HG02973 (cell line): ENCODE results near the gene ZFHX3.

ENCODE experiments used
- ATAC-seq: cut with Tn5 transposase; IDR thresholded peaks from one replicate; pipeline ENCODE4 v1.9.1; 2021; ENCODE audit warnings: moderate library complexity; ENCODE audit not compliant: unreplicated experiment

Gene ZFHX3

GRCh38 chr16:72978212-72978611 lies 69.7 kb downstream of the ZFHX3 start:
- no peak for ATAC-seq

GRCh38 chr16:72977127-72977526 lies 70.8 kb downstream of the ZFHX3 start:
- ATAC-seq: no peak

- ATAC-seq: no peak
Observed at GRCh38 chr16:72976438-72977064, 71.4 kb downstream of the ZFHX3 start.

- no peak for ATAC-seq
Observed at GRCh38 chr16:72975809-72976437, 72.0 kb downstream of the ZFHX3 start.

GRCh38 chr16:72974142-72974769 lies 73.7 kb downstream of the ZFHX3 start:
- ATAC-seq: no peak

- no peak for ATAC-seq
Observed at GRCh38 chr16:72972878-72973571, 74.9 kb downstream of the ZFHX3 start.

- ATAC-seq: no peak
Observed at GRCh38 chr16:72971370-72971769, 76.6 kb downstream of the ZFHX3 start.

- ATAC-seq: no peak
Observed at GRCh38 chr16:72970656-72971055, 77.3 kb downstream of the ZFHX3 start.

GRCh38 chr16:72969812-72970211 lies 78.1 kb downstream of the ZFHX3 start:
- ATAC-seq: no peak

- no peak for ATAC-seq
Observed at GRCh38 chr16:72969146-72969545, 78.8 kb downstream of the ZFHX3 start.

GRCh38 chr16:72967941-72968340 lies 80.0 kb downstream of the ZFHX3 start:
- no peak for ATAC-seq

GRCh38 chr16:72963533-72964315 lies 84.2 kb downstream of the ZFHX3 start:
- no peak for ATAC-seq

- ATAC-seq: no peak
Observed at GRCh38 chr16:72962347-72962746, 85.6 kb downstream of the ZFHX3 start.

GRCh38 chr16:72961863-72962262 lies 86.1 kb downstream of the ZFHX3 start:
- ATAC-seq: no peak

- no peak for ATAC-seq
Observed at GRCh38 chr16:72961115-72961832, 86.7 kb downstream of the ZFHX3 start.

GRCh38 chr16:72960101-72960500 lies 87.8 kb downstream of the ZFHX3 start:
- no peak for ATAC-seq

GRCh38 chr16:72959301-72959996 lies 88.5 kb downstream of the ZFHX3 start:
- no peak for ATAC-seq

GRCh38 chr16:72958522-72959076 lies 89.3 kb downstream of the ZFHX3 start:
- ATAC-seq: no peak
